ENCODE data around the gene B4GALT5.
"Not testable (repeated sequence)": the region's sequence is repeated elsewhere in the genome, so short reads cannot be mapped to it uniquely, and the experiment has no call there.

Gene B4GALT5

GRCh38 chr20:49624317-49624716, 89.4 kb downstream of the B4GALT5 start:
- no peak for DNase-seq

DNA sequence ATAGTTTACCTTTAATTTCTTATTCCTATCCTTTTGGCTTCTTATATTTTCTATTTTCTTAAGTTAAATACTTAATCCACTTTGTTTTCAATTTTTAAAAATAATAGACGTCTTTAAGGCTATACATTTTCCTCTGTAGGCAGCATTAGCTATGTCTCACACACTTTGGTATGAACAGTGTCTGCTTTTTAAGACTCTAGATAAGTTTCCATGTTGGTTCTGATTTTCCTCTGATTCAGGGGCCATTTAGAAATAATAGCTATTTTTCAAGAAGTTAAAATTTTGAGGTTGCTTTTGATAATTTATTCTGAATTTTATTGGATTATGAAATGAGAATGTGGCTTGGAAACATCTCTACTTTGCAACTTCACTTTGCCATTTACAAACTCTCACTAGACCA, 91.4 kb downstream of the B4GALT5 start:
- no peak for DNase-seq

DNA sequence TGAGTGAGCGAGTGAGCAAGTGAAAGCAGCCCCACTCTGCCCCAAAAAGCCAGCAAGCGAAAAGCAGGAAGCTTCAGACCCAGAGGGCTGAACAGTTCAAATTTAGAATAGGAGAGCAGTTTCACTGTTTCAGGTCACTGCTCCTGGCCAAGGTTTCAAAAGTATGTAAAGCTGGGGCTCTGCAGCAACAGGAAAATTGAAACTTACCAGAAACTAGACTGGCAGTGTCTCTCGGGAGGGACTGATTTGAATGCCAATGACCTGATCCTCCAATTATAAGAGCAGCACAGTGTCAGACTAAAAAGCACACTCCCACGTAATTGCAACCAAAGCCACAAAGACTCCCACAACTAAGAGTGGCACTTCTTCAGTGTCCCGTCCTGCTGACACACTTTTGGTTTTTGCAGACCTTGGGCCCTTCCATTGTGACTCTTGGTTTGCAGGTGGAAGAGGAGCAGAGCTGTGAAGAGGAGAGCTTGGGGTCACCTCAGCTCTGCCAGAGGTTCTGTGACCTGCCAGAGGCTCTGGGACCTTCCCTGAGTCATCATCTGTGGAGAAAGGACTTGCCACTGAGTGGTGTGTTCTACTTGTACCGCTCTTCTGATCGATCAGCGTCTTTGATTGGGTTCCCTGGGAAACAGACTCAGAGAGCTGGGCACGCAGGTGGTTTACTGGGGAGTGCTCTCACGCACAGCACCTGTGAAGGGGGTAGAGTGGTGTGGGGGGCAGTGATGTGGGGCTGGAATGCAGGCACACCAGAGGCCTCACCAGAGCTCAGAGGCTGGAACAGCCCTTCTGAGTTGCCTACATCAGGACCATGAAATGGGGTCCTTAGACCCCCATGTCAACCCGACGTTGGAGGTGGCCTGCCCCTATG, 93.1 kb downstream of the B4GALT5 start:
- DNase-seq: no peak

DNA sequence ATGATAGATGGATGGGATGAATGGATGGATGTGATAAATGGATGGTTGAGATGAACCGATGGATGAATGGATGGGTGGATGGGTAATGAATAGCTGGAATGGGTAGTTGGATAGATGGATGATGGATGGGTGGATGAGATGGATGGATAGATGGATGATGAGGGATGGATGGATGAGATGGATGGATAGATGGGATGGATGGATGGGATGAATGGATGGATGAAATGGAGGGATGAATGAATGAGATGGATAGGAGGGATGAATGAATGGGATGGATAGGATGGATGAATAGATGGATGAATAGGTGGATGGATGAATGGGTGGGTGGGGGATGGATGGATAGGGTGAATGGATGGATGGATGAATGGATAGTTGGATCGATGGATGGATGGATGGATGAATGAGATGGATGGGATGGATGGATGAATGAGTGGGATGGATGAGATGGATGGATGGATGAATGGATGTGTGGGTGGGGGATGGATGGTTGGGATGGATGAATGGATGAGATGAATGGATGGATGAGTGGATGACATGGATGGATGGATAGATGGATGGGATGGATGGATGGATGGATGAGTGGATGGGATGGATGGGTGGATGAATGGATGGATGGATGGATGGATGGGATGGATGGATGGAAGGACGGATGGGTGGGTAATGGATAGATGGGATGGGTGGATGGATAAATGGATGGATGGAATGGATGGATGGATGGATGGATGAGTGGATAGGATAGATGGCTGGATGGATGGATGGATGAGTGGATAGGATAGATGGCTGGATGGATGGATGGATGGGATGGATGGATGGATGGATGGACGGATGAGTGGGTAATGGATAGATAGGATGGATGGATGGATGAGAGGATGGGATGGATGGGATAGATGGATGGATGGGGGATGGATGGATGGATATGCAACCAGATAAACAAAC, 94.3 kb downstream of the B4GALT5 start:
- no peak for DNase-seq

GRCh38 chr20:49618289-49618688, 95.4 kb downstream of the B4GALT5 start:
- no peak for DNase-seq

DNA sequence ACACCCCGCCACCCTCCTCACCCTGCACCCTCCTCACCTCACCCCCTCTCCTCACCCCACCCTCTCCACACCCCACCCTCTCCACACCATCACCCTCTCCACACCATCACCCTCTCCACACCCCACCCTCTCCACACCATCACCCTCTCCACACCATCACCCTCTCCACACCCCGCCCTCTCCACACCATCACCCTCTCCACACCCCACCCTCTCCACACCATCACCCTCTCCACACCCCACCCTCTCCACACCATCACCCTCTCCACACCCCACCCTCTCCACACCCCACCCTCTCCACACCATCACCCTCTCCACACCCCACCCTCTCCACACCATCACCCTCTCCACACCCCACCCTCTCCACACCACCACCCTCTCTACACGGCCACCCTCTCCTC, 96.3 kb downstream of the B4GALT5 start:
- DNase-seq: not testable (repeated sequence)

DNA sequence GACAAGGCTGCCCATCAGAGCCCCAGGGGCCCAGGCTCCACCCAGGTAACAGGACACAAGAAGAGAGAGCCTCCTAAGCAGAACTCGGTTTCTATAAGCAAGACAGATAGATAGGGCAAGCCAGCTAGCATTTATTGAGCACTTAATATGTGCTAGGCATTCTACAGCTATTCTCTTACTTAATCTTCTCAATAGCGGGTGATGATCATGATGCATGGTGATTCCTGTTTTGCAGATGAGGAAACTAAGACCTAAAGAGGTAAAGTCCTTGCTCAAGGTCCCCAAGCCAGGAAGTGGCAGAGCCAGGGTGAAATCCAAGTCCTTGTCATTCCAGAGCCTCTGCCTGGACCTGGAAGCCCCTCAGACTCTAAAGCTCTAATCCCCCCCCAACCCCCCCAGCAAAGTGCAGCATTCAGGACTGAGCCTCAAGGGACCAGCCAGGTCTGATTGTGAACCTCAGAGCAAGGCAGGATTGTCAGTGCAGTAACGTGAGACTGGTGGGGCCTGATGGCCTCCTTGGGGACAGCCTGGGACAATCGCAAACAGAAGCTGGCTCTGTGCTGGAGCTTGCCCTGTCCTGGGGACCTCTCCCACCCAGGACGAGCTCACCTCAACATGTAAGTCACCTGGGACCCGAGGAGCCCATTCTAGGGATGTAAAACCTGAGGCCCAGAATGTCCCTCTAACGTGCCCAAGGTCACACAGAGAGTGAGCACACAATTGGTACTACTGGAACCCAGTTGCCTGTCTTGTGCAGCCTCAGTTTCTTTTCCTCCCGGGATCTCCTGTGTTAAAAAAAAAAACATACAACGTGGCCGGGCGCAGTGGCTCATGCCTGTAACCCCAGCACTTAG, 97.3 kb downstream of the B4GALT5 start:
- no peak for DNase-seq

GRCh38 chr20:49615401-49616153, 98.1 kb downstream of the B4GALT5 start:
- no peak for DNase-seq

- DNase-seq: not testable (repeated sequence)
These were observed 98.7 kb downstream of the B4GALT5 start for GRCh38 chr20:49615051-49615400.

DNA sequence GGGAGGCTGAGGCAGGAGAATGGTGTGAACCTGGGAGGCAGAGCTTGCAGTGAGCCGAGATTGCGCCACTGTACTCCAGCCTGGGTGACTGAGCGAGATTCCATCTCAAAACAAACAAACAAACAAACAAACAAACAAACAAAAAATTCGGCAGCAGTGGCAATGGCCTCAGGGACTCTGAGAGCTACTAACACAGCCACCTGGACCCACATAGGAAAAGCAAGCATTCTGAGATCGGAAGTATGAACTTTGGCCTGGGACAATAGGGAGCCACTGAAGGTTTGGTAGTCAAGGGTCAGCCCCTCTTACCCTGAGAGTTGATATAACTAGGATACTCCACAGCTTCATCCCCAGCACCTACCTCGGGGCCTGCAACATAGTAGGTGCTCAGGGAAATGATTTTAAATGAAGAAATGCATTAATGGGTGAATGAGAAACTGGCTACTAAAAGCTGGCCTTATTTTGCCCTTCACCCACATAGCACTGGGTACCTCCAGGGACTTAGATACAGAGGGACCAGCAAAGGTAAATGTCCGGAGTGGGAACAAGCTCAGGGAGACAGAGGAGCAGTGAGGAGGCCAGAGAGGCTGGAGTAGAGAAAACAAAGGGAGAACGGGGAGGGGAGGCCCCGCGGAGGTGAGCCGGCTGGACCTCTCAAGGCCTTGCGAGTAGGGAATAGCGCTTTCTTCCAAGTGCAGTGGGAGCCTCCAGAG, 99.2 kb downstream of the B4GALT5 start:
- DNase-seq: no peak

DNA sequence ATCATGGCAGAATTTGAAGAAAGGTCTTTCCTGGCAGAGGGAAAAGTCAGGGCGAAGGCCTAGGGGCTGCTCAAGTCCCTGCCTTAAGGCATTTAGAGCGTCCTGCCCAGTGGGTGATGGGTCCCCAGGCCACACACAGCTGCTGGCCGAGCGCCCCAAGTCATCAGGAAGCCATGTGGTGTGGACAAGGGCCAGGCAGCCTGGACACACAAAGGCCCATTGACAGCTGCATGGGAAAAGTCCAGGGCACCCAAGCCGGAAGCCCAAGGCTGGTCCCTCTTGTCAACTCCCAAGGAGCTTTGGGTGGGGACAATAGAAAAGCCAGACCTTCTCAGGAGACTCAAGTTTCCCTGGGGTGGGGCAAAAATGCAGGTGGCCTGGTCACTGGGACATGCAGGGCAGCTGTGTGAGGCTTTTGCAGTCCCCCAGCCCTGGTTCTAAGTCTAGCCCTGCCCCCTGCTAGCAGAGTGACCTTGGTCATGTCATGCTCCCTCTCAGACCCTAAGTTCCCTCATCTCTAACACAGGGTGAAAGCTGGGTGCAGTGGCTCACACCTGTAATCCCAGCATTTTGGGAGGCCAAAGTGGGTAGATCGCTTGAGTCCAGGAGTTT, 101.4 kb downstream of the B4GALT5 start:
- DNase-seq: no peak

DNA sequence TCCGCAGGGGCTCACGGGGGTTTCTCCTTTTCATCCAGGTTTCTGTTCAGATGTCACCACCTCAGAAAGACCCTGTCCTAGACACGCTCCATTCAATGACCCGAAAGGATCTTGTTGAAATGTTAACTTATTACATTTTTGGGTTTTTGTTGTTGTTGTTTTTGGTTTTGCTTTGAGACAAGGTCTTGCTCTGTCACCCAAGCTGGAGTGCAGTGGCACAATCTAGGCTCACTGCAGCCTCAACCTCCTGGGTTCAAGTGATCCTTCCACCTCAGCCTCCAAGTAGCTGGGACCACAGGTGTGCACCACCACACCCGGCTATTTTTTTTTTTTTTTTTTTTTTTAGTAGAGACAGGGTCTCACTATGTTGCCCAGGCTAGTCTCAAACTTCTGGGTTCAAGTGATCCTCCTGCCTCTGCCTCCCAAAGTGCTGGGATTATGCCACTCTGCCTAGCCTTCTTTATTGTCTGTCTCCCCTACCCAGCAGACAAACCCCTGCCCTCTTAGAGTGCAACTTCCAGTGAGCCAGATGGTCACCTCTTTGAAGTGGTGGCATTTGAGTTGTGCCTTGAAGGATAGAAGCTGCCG, 102.0 kb downstream of the B4GALT5 start:
- not testable (repeated sequence) for DNase-seq

DNA sequence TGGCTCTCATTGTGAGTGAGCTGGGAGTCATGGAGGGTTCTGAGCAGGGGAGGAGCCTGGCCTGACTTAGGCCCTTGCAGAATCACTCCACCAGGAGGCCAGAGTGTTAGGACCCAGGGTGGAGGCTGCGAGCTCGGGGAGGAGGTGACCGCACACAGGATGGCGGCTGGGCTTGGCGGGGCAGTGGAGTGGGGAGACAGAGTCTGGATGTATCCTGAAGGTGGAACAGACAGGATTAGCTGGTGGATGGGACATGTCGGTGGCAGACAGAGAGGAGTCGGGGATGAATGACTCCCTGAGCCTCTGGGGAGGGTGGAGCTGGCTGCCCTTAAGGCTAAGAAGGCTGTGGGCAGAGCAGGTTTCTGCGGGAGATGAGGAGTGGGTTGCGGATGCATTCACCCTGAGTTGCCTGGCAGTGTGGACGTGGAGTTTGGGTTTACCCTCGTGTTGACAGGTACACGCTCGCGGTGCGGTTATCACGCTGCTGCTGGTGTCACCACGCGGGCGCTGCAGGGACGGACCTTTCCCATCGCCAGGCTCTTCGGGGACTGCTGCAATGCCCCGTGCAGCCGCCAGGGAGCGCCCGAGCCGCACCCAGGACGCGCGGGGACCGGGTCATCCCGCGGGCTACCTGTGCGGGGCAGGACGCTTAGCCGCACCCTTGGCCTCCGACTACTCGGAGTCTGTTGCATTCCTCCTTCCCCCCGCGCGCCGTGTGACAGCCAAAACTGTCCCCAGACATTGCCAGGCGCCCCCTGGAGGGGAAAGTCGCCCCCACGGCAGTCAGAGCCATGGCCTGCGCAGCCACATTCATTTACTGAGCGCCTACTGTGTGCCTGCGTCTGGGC, 102.8 kb downstream of the B4GALT5 start:
- DNase-seq: peak; percentile 61

DNA sequence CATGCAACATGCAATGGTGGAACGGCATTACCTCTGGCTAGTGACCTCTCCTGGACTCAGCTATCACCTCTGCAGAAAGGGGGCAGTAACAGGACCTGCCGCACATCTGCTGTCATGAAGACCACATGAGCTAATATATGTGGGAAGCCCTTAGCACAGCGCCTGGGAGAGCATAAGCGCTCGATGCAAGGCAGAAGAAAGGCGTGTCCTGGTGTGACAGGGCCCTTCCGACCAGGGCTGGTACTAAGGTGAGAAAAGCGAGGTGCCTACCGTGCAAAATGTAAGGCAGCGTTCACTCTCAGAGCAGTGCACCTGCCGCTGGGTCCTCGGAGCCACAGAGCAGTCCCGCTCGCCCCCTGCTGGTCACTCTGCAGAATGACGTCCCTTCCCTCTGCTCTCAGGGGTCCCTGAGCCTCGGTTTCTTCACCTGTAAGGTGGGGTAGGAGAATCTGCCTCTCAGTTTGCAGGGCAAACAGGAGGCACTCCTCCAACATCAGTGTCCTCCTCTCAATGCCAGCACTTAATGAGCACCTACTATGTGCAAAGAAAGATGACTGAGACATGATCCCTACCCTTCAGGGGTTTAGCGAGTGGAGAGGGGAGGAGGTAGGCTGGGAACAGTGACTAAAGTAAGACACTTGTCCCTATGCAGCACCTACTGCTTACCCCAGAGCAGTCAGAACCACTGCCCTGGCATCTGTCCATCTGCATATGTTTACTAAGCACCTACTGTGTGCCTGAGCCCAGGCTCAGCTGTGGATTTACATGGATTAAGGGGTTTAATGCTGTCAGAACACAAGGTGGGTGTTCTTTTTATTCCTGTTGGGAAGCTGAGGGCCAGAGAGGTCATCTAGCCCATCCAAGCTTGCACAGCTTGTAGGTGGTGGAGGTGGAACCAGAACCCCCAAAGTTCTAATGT, 104.7 kb downstream of the B4GALT5 start:
- DNase-seq: peak; percentile 64

- no peak for DNase-seq
These were observed 106.1 kb downstream of the B4GALT5 start for GRCh38 chr20:49607568-49607967.

- no peak for DNase-seq
These were observed 110.5 kb downstream of the B4GALT5 start for GRCh38 chr20:49603209-49603627.

DNA sequence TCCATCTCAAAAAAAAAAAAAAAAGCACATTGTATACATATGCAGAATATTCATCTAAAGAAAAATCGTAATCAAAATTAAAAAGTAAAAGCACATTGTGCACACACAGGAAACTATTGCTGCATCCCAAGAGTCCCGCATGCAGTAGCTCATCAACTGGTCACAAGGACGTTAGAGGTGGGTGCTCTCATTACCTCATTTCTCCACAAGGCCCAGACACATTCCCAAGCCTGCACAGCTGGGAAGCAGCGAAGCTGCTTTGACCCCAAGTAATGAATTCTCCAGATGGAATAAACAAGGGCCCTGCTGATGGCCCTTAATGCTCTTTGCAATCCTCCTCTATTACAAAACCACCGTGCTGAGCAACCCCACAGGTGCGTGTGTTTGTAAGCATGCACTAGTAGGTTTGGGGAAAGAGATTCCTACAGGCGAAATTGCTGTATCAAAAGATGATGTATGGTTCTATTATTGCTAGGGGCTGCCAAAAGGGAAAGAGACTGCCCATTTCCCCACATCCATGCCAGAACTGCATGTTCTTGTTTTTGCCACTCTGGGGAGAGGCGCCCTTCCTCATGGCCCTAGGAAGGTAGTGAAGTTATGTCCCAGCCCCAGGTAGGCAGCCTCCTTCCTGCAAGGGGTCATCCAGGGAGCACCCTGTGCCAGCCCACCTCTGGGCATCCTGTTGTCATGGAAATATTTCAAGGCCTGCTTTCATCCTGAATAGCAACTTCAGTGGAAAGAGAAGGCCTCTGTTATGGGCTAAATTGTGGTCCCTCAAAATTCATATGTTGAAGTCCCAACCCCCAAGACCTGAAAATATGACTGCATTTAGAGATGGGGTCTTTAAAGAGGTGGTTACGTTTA, 111.1 kb downstream of the B4GALT5 start:
- no peak for DNase-seq
